ENCODE results near the gene CCDC121. TPM values are rescaled to one million over a fixed set of nuclear protein-coding genes. Genes with fewer than 3 reads are reported as not detected.
A peak's percentile ranks its signal among the peaks of the same experiment; 100 is the strongest.

Gene CCDC121
- total RNA-seq, 1 donor from 2014 or later: 1.6 TPM

DNA sequence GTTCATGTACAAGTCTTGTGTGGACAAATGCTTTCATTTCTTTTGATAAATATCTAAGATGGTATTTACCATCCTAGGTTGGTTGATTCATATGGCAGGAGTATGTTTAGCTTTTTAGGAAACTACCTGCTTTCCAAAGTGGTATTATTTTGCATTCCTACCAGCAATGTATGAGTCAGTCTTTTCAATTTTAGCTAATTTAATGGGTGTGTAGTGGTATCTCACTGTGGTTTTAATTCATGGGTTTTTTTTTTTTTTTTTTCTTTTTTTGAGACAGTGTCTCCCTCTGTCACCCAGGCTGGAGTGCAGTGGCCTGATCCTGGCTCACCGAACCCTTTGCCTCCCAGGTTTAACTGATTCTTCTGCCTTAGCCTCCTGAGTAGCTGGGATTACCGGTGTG, 41.8 kb downstream of the CCDC121 start:
- Histone ChIP-seq H3K27me3 (ENCODE audit: insufficient read depth, low read length) (no peaks in the 10 kb centered on the region), H3K79me2 (ENCODE audit: insufficient read depth, low read length) (peaks cover 92% of the 10 kb centered on the region), H3K36me3 (ENCODE audit: insufficient read depth, low read length) (no peaks in the 10 kb centered on the region), H4K20me1 (ENCODE audit: insufficient read depth, low read length) (peaks cover 64% of the 10 kb centered on the region), H3K27ac (ENCODE audit: low read depth, low read length) (no peak overlapping the region), H3K4me3 (ENCODE audit: insufficient read depth, low read depth, low read length) (no peak overlapping the region), H2AFZ (ENCODE audit: low read depth, low read length) (no peak overlapping the region), H3K4me1 (ENCODE audit: insufficient read depth, low read length) (peaks cover 19% of the 10 kb centered on the region), H3K9ac (ENCODE audit: low read length) (no peak overlapping the region), H3K4me2 (ENCODE audit: low read length) (no peak overlapping the region), H3K9me3 (ENCODE audit: insufficient read depth, low read depth, low read length) (no peaks in the 10 kb centered on the region)
- H3K4me1 Mint-ChIP-seq (ENCODE audit: low read depth, unreplicated experiment): peaks cover 14% of the 10 kb centered on the region
- H3K27me3 Mint-ChIP-seq (ENCODE audit: low read depth, unreplicated experiment): peaks cover 2% of the 10 kb centered on the region
- no peak overlapping the region for H3K4me3 Mint-ChIP-seq (ENCODE audit: unreplicated experiment)
- H3K36me3 Mint-ChIP-seq (ENCODE audit: low read depth, unreplicated experiment): peaks cover 2% of the 10 kb centered on the region
- TF ChIP-seq EZH2 (IDR thresholded peaks at IDR 0.05; ENCODE audit: insufficient read depth, low read length) (no peak), CTCF (IDR thresholded peaks at IDR 0.05; ENCODE audit: insufficient read depth, low read depth, low read length) (no peak)
- FAIRE-seq (no peak), DNase-seq (ENCODE audit: low read depth) (no peak)
- no peak overlapping the region for H3K27ac Mint-ChIP-seq (ENCODE audit: unreplicated experiment)
- H3K9me3 Mint-ChIP-seq (ENCODE audit: unreplicated experiment): peaks cover 5% of the 10 kb centered on the region

GRCh38 chr2:27584597-27584996, 44.2 kb downstream of the CCDC121 start:
- Mint-ChIP-seq H3K4me1 (ENCODE audit: low read depth, unreplicated experiment) (peaks cover 14% of the 10 kb centered on the region), H3K27me3 (ENCODE audit: low read depth, unreplicated experiment) (peaks cover 2% of the 10 kb centered on the region), H3K27ac (ENCODE audit: unreplicated experiment) (no peak overlapping the region), H3K4me3 (ENCODE audit: unreplicated experiment) (peak overlapping the region; percentile 95), H3K9me3 (ENCODE audit: unreplicated experiment) (peaks cover 15% of the 10 kb centered on the region), H3K36me3 (ENCODE audit: low read depth, unreplicated experiment) (peaks cover 4% of the 10 kb centered on the region)
- Histone ChIP-seq H4K20me1 (ENCODE audit: insufficient read depth, low read length) (peaks cover 44% of the 10 kb centered on the region), H3K9ac (ENCODE audit: low read length) (no peak overlapping the region), H3K9me3 (ENCODE audit: insufficient read depth, low read depth, low read length) (no peaks in the 10 kb centered on the region), H3K27ac (ENCODE audit: low read depth, low read length) (no peak overlapping the region), H3K4me2 (ENCODE audit: low read length) (peak overlapping the region; percentile 97), H3K4me3 (ENCODE audit: insufficient read depth, low read depth, low read length) (peak overlapping the region; percentile 85), H3K27me3 (ENCODE audit: insufficient read depth, low read length) (no peaks in the 10 kb centered on the region), H3K4me1 (ENCODE audit: insufficient read depth, low read length) (peaks cover 19% of the 10 kb centered on the region), H3K79me2 (ENCODE audit: insufficient read depth, low read length) (peaks cover 67% of the 10 kb centered on the region), H2AFZ (ENCODE audit: low read depth, low read length) (no peak overlapping the region), H3K36me3 (ENCODE audit: insufficient read depth, low read length) (no peaks in the 10 kb centered on the region)
- FAIRE-seq (no peak), DNase-seq (ENCODE audit: low read depth) (no peak)
- TF ChIP-seq EZH2 (IDR thresholded peaks at IDR 0.05; ENCODE audit: insufficient read depth, low read length) (no peak), CTCF (IDR thresholded peaks at IDR 0.05; ENCODE audit: insufficient read depth, low read depth, low read length) (no peak)

- Histone ChIP-seq H3K27ac (ENCODE audit: low read depth, low read length) (peak overlapping the region; percentile 66), H3K4me3 (ENCODE audit: insufficient read depth, low read depth, low read length) (peak overlapping the region; percentile 85), H3K4me2 (ENCODE audit: low read length) (peak overlapping the region; percentile 97), H3K36me3 (ENCODE audit: insufficient read depth, low read length) (no peaks in the 10 kb centered on the region), H3K79me2 (ENCODE audit: insufficient read depth, low read length) (peaks cover 56% of the 10 kb centered on the region), H2AFZ (ENCODE audit: low read depth, low read length) (peak overlapping the region; percentile 85), H3K9ac (ENCODE audit: low read length) (peak overlapping the region; percentile 90), H3K4me1 (ENCODE audit: insufficient read depth, low read length) (peaks cover 19% of the 10 kb centered on the region), H3K27me3 (ENCODE audit: insufficient read depth, low read length) (no peaks in the 10 kb centered on the region), H3K9me3 (ENCODE audit: insufficient read depth, low read depth, low read length) (no peaks in the 10 kb centered on the region), H4K20me1 (ENCODE audit: insufficient read depth, low read length) (peaks cover 37% of the 10 kb centered on the region)
- FAIRE-seq: no peak
- H3K27me3 Mint-ChIP-seq (ENCODE audit: low read depth, unreplicated experiment): peaks cover 2% of the 10 kb centered on the region
- H3K4me1 Mint-ChIP-seq (ENCODE audit: low read depth, unreplicated experiment): peaks cover 14% of the 10 kb centered on the region
- H3K4me3 Mint-ChIP-seq (ENCODE audit: unreplicated experiment): peak overlapping the region; percentile 95
- TF ChIP-seq EZH2 (IDR thresholded peaks at IDR 0.05; ENCODE audit: insufficient read depth, low read length) (no peak), CTCF (IDR thresholded peaks at IDR 0.05; ENCODE audit: insufficient read depth, low read depth, low read length) (no peak)
- peaks cover 27% of the 10 kb centered on the region for H3K9me3 Mint-ChIP-seq (ENCODE audit: unreplicated experiment)
- DNase-seq (ENCODE audit: low read depth): no peak
- H3K27ac Mint-ChIP-seq (ENCODE audit: unreplicated experiment): peak overlapping the region; percentile 88
- H3K36me3 Mint-ChIP-seq (ENCODE audit: low read depth, unreplicated experiment): peaks cover 4% of the 10 kb centered on the region
Observed at GRCh38 chr2:27583390-27583915, 45.4 kb downstream of the CCDC121 start.

Measured in astrocyte (in vitro differentiated cells and primary cell).